Activated B cell treated with CpG ODN at 0.5 μM for 24 hours (primary cell): Measurements from ENCODE around the gene MARK3. TPM values are rescaled to one million over a fixed set of nuclear protein-coding genes. Genes with fewer than 3 reads are reported as not detected.

Source experiments
- ATAC-seq: fragments of 200-7000 bp; cut with Tn5 transposase; one replicate; pipeline ENCODE4 v1.10.0; 2021; ENCODE audit warnings: low read depth, mild to moderate bottlenecking, moderate library complexity
- CTCF ChIA-PET: fragments of 350-600 bp; sonication (Branson Sonifier 250); formaldehyde crosslinking; loops from one replicate; lab custom pipeline; 2021; ENCODE audit warnings: antibody characterized with exemption; lab: Charles Lee
- POLR2A ChIA-PET: fragments of 350-600 bp; sonication (Branson Sonifier 250); formaldehyde crosslinking; loops from one replicate; lab custom pipeline; 2021; ENCODE audit warnings: antibody characterized with exemption; lab: Charles Lee
- DNase-seq: peaks from one replicate; pipeline ENCODE4 v3.0.0; 2022
- H3K27ac Mint-ChIP-seq: one replicate; pipeline ENCODE4 v1.8.0; 2020; ENCODE audit warnings: mixed read lengths
- H3K27me3 Mint-ChIP-seq: one replicate; pipeline ENCODE4 v1.8.0; 2021; ENCODE audit warnings: mixed read lengths
- H3K36me3 Mint-ChIP-seq: one replicate; pipeline ENCODE4 v1.8.0; 2021; ENCODE audit warnings: low read depth, mixed read lengths
- H3K4me1 Mint-ChIP-seq: one replicate; pipeline ENCODE4 v1.8.0; 2021; ENCODE audit warnings: mixed read lengths
- H3K4me3 Mint-ChIP-seq: one replicate; pipeline ENCODE4 v1.8.0; 2020; ENCODE audit warnings: mild to moderate bottlenecking, mixed read lengths
- H3K9me3 Mint-ChIP-seq: one replicate; pipeline ENCODE4 v1.8.0; 2020; ENCODE audit warnings: mixed read lengths
- CTCF ChIP-seq: fragments of 200-600 bp; IDR thresholded peaks from one replicate; pipeline ENCODE4 v1.8.0; 2022; ENCODE audit warnings: antibody characterized with exemption, mild to moderate bottlenecking
- intact Hi-C: fragments of 100-400 bp; cut with micrococcal nuclease; formaldehyde crosslinking; loops from one replicate; pipeline ENCODE4 v1.15.1; 2024
- total RNA-seq: library from RNA; stranded (reverse); gene quantifications from 2 replicates; pipeline ENCODE4 v1.2.3, GENCODE V29; 2022

MARK3 gene
- total RNA-seq, 1 donor from 2014 or later: 110 TPM

- CTCF ChIA-PET: no interaction called here
- H3K4me3 Mint-ChIP-seq: no peak overlapping the region
Observed at GRCh38 chr14:103398427-103399195, 13.4 kb downstream of the MARK3 start.

DNA sequence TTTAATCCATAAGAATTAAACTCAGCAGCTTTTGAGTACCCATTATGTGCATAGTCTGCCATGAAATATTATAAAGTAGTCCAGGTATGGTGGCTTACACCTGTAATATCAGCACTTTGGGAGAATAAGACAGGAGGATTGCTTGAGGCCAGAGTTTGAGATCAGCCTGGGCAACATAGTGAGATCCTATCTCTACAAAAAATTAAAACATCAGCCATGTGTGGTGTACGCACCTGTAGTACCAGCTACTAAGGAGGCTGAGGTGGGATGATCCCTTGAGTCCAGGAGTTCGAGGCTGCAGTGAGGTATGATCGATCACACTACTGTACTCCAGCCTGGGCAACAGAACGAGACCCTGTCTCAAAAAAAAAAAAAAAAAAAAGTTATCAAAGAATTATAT lies 15.3 kb downstream of the MARK3 start:
- Mint-ChIP-seq H3K9me3 (no peaks in the 10 kb centered on the region), H3K4me1 (peaks cover 67% of the 10 kb centered on the region), H3K36me3 (peaks cover 13% of the 10 kb centered on the region), H3K27me3 (no peaks in the 10 kb centered on the region), H3K4me3 (no peak overlapping the region), H3K27ac (no peak overlapping the region)
- DNase-seq: no peak
- no peak for ATAC-seq
- POLR2A ChIA-PET: no interaction called here
- TF ChIP-seq CTCF: no peak
- CTCF ChIA-PET: interaction anchor here (2.0 kb wide), 1 partner anchor 10 kb away, joined by 12 read pairs; no protein-coding TSS in a partner anchor
- intact Hi-C loops: no loop called here

More at GRCh38 chr14:103398427-103399195, 13.4 kb downstream of the MARK3 start:
- H3K9me3 Mint-ChIP-seq: no peaks in the 10 kb centered on the region
- H3K27me3 Mint-ChIP-seq: no peaks in the 10 kb centered on the region
- POLR2A ChIA-PET: no interaction called here
- DNase-seq (no peak), ATAC-seq (no peak)
- H3K27ac Mint-ChIP-seq: no peak overlapping the region
- TF ChIP-seq CTCF: no peak
- peaks cover 8% of the 10 kb centered on the region for H3K36me3 Mint-ChIP-seq
- H3K4me1 Mint-ChIP-seq: peaks cover 78% of the 10 kb centered on the region
- intact Hi-C loops: no loop called here

GRCh38 chr14:103401223-103402214 lies 16.3 kb downstream of the MARK3 start:
- TF ChIP-seq CTCF: no peak
- intact Hi-C loops: no loop called here
- H3K27ac Mint-ChIP-seq: peak overlapping the region; percentile 9
- H3K27me3 Mint-ChIP-seq: no peaks in the 10 kb centered on the region
- peak overlapping the region; percentile 3 for H3K4me3 Mint-ChIP-seq
- CTCF ChIA-PET: interaction anchor here (1.0 to 2.0 kb wide), 2 partner anchors 10 to 11 kb away, joined by 3 to 12 read pairs; no protein-coding TSS in a partner anchor
- ATAC-seq: peak; percentile 37
- no peaks in the 10 kb centered on the region for H3K9me3 Mint-ChIP-seq
- DNase-seq: no peak
- POLR2A ChIA-PET: interaction anchor here (0.9 kb wide), 1 partner anchor 15 kb away, joined by 3 read pairs; no protein-coding TSS in a partner anchor
- H3K36me3 Mint-ChIP-seq: peaks cover 17% of the 10 kb centered on the region
- H3K4me1 Mint-ChIP-seq: peaks cover 57% of the 10 kb centered on the region

GRCh38 chr14:103402695-103403094 lies 17.5 kb downstream of the MARK3 start:
- ChIA-PET POLR2A (interaction anchor here (0.9 kb wide), 1 partner anchor 14 kb away, joined by 3 read pairs; no protein-coding TSS in a partner anchor), CTCF (interaction anchor here (1.5 kb wide), 1 partner anchor 11 kb away, joined by 4 read pairs; no protein-coding TSS in a partner anchor)
- no peaks in the 10 kb centered on the region for H3K9me3 Mint-ChIP-seq
- no peak overlapping the region for H3K4me3 Mint-ChIP-seq
- ATAC-seq: no peak
- intact Hi-C loops: no loop called here
- H3K4me1 Mint-ChIP-seq: peaks cover 50% of the 10 kb centered on the region
- no peak for DNase-seq
- H3K36me3 Mint-ChIP-seq: peaks cover 24% of the 10 kb centered on the region
- H3K27me3 Mint-ChIP-seq: no peaks in the 10 kb centered on the region
- no peak overlapping the region for H3K27ac Mint-ChIP-seq
- TF ChIP-seq CTCF: no peak
